ENCODE data around the gene GPLD1.
"Not testable (repeated sequence)": the region's sequence is repeated elsewhere in the genome, so short reads cannot be mapped to it uniquely, and the experiment has no call there.

Gene GPLD1

GRCh38 chr6:24385536-24386269 is 103.7 kb downstream of the GPLD1 start:
- DNase-seq (ENCODE audit: extremely low read depth in 1 of 2, low read depth in 1 of 2), result no peak

GRCh38 chr6:24384369-24385130 is 104.8 kb downstream of the GPLD1 start:
- not testable (repeated sequence) for DNase-seq (ENCODE audit: extremely low read depth in 1 of 2, low read depth in 1 of 2)

DNA sequence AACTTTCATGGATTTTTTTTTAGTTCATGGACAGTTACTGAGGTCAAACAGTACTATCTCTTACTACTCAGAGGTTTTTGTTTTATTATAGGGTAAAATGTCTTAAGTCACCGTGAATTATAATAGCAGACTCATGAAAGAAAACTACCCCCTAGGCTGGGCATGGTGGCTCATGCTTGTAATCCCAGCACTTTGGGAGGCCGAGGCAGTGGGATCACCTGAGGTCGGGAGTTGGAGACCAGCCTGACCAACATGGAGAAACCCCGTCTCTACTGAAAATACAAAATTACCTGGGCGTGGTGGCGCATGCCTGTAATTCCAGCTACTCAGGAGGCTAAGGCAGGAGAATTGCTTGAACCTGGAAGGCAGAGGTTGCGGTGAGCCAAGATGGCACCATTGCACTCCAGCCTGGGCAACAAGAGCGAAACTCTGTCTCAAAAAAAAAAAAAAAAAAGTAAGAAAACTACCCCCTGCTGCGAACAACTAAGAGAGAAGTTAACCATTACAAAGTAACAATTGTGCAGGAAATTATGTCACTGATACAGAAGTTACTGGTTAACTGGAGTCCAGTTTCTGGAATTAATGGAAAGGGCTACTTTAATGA is 106.4 kb downstream of the GPLD1 start:
- not testable (repeated sequence) for DNase-seq (ENCODE audit: extremely low read depth in 1 of 2, low read depth in 1 of 2)

GRCh38 chr6:24382220-24382540 is 107.2 kb downstream of the GPLD1 start:
- DNase-seq (ENCODE audit: extremely low read depth in 1 of 2, low read depth in 1 of 2), result no peak

- no peak for DNase-seq (ENCODE audit: extremely low read depth in 1 of 2, low read depth in 1 of 2)
These were observed 107.7 kb downstream of the GPLD1 start for GRCh38 chr6:24381476-24382219.

DNA sequence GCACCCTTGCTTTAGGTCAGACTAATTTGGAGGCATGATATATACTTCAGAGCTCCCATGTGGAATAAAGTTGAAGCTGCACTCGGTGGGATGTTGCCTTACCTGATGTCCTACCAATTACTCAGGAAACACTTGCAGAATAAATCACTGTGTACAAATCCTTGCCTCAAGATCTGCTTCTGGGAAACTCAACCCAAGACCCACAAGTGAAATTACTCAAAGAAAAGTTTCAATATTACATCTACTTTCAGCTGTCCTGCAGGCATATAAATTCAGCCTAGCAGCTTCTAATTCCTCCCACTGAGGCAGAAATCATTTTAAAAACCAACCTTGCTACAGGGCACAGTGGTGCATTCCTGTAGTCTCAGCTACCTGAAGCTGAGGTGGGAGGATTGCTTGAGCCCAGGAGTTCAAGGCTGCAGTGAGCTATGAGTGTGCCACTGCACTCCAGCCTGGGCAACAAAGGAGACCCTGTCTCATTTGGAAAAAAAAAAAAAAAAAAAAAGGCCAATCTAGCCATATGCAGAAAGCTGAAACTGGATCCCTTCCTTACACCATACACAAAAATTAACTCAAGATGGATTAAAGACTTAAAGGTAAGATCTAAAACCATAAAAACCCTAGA is 110.8 kb downstream of the GPLD1 start:
- no peak for DNase-seq (ENCODE audit: extremely low read depth in 1 of 2, low read depth in 1 of 2)

Measured in stimulated activated CD8-positive, alpha-beta memory T cell treated with anti-CD3 and anti-CD28 coated beads, Interleukin-7, amount 100 ng/mL, for 48 hours (primary cell).